PC-9 (cell line): Measurements from ENCODE around the gene CHST1.

Source experiments
- EZH2 ChIP-seq: fragments of 200-600 bp; sonication (generic); IDR thresholded peaks from 2 replicates; pipeline ENCODE4 v1.8.0; 2017; ENCODE audit warnings: antibody characterized with exemption, low read depth
- TF ChIP-seq, protein P1 (sequence below): fragments of 200-600 bp; sonication (generic); conservative IDR thresholded peaks from 2 replicates; pipeline ENCODE4 v1.6.1; 2017; ENCODE audit warnings: mixed run types, antibody characterized with exemption, mild to moderate bottlenecking, moderate library complexity

DNA sequence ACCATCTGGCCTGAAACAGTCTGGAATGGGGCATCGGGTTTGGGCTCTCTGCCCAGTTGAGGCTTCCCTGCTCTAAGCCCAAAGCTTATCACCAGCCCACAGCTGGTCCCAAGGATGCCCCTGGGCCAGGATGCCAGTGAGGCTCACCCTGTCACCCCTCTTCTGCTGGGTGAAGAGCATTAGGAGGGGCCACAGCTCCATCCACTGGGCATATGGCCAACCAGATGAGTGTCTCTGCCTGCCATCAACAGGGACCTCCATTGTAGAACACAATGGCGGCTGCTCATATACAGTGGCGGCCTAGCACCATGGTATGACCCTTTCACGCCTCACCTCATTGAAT lies 5.6 kb downstream of the CHST1 start:
- TF ChIP-seq, protein P1, sequence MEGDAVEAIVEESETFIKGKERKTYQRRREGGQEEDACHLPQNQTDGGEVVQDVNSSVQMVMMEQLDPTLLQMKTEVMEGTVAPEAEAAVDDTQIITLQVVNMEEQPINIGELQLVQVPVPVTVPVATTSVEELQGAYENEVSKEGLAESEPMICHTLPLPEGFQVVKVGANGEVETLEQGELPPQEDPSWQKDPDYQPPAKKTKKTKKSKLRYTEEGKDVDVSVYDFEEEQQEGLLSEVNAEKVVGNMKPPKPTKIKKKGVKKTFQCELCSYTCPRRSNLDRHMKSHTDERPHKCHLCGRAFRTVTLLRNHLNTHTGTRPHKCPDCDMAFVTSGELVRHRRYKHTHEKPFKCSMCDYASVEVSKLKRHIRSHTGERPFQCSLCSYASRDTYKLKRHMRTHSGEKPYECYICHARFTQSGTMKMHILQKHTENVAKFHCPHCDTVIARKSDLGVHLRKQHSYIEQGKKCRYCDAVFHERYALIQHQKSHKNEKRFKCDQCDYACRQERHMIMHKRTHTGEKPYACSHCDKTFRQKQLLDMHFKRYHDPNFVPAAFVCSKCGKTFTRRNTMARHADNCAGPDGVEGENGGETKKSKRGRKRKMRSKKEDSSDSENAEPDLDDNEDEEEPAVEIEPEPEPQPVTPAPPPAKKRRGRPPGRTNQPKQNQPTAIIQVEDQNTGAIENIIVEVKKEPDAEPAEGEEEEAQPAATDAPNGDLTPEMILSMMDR = no peak
- TF ChIP-seq EZH2 = no peak
